A549 treated with CpdA at 1 μM for 4 hours (cell line): ENCODE measurements around the gene LRP11. TPM values are rescaled to one million over a fixed set of nuclear protein-coding genes. Genes with fewer than 3 reads are reported as not detected.

Source experiments
- total RNA-seq: library from RNA; stranded (reverse); fragments of 200-300 nt; extraction: Qiagen RNA extraction; gene quantifications from 5 replicates; pipeline ENCODE4 v1.2.3, GENCODE V29; 2022; ENCODE audit warnings: low read depth

LRP11 gene
- total RNA-seq = 31.5 to 41.0 TPM (median 38.5 TPM) in 5 replicates

GRCh38 chr6:149863698-149864577 is at the start of gene LRP11:
Gene LRP11, minus strand, starts transcription at chr6:149864359. Its CDS starts 339 bp downstream, at chr6:149864020.

GRCh38 chr6:149897855-149898744 is 33.9 kb upstream of the LRP11 start, which contains the start of gene RAET1E:
Gene RAET1E, minus strand, starts transcription at chr6:149898113. Its CDS starts 7,212 bp downstream, at chr6:149890901.

Other genes with a start within 250 kb of the LRP11 start
- gene KATNA1, start 215.6 kb downstream of the LRP11 start, total RNA-seq = 10.1 to 13.5 TPM (median 10.6 TPM) in 5 replicates
- 5.8 to 7.6 TPM (median 7.5 TPM) in 5 replicates for gene LATS1, start 146.3 kb downstream of the LRP11 start, total RNA-seq
- 13.6 to 16.9 TPM (median 15.4 TPM) in 5 replicates for gene NUP43, start 117.8 kb downstream of the LRP11 start, total RNA-seq
- gene PCMT1, start 114.6 kb downstream of the LRP11 start, total RNA-seq = 85.1 to 96.6 TPM (median 87.3 TPM) in 5 replicates
- gene RAET1E, start 33.8 kb upstream of the LRP11 start, total RNA-seq = 1.9 to 3.0 TPM (median 2.6 TPM) in 5 replicates
- 7.2 to 12.5 TPM (median 10.7 TPM) in 5 replicates for gene RAET1G, start 58.8 kb upstream of the LRP11 start, total RNA-seq
- 2.9 to 3.9 TPM (median 3.7 TPM) in 5 replicates for gene ULBP2, start 77.7 kb upstream of the LRP11 start, total RNA-seq
- 0.73 to 1.2 TPM (median 0.97 TPM) in 5 replicates for gene ULBP1, start 99.6 kb upstream of the LRP11 start, total RNA-seq
- gene RAET1L, start 161.2 kb upstream of the LRP11 start, total RNA-seq = 0.18 to 0.49 TPM (median 0.27 TPM) in 5 replicates
- 3.6 to 4.0 TPM (median 3.7 TPM) in 5 replicates for gene ULBP3, start 204.8 kb upstream of the LRP11 start, total RNA-seq